GM12892 (cell line): ENCODE data around the gene RSPH1.

Experiments used
- POLR2A ChIP-seq: IDR thresholded peaks from 2 replicates; pipeline ENCODE4 v1.6.1; 2011; ENCODE audit warnings: low read depth, low read length, control low read depth
- POLR2AphosphoS5 ChIP-seq: IDR thresholded peaks from 2 replicates; pipeline ENCODE4 v1.6.1; 2011; ENCODE audit warnings: low read depth, low read length, control low read depth

- TF ChIP-seq POLR2A (no peak), POLR2AphosphoS5 (no peak)
These were observed 6.9 kb downstream of the RSPH1 start for GRCh38 chr21:42489006-42489563.
